GM23338 (cell line): ENCODE results near the gene PPP1R36.

Experiments
- ETS1 ChIP-seq: IDR thresholded peaks from 2 replicates; pipeline ENCODE4 v1.6.1; 2016; ENCODE audit warnings: antibody characterized with exemption
- EZH2 ChIP-seq: fragments of 200-600 bp; sonication (generic); IDR thresholded peaks from one replicate; pipeline ENCODE4 v1.8.0; 2017; ENCODE audit warnings: antibody characterized with exemption, mild to moderate bottlenecking, low read depth; ENCODE audit not compliant: unreplicated experiment

- TF ChIP-seq EZH2 (no peak), ETS1 (no peak)
Measured at GRCh38 chr14:64542836-64543201, 6.9 kb upstream of the PPP1R36 start.
